A673 (cell line): ENCODE data around the gene CFAP100. TPM values are rescaled to one million over a fixed set of nuclear protein-coding genes. Genes with fewer than 3 reads are reported as not detected.
A peak's percentile ranks its signal among the peaks of the same experiment; 100 is the strongest.

Source experiments
- BruUV-seq: library from RNA; stranded (reverse); fragments of 400-500 nt; replicated peaks from 2 replicates; lab custom pipeline; 2021; lab: Mats Ljungman, UMichigan
- CTCF ChIA-PET: fragments of 300-600 bp; sonication (Branson Sonifier 250); formaldehyde crosslinking; loops from one replicate; lab custom pipeline; 2022; ENCODE audit warnings: antibody characterized with exemption; lab: Charles Lee
- POLR2A ChIA-PET: fragments of 300-600 bp; sonication (Branson Sonifier 250); formaldehyde crosslinking; loops from one replicate; lab custom pipeline; 2022; ENCODE audit warnings: antibody characterized with exemption; ENCODE audit not compliant: low non-redundant PET; lab: Charles Lee
- DNase-seq: peaks from one replicate; pipeline ENCODE4 v3.0.0-alpha.2; 2015; ENCODE audit warnings: low spot score
- H3K27ac ChIP-seq: fragments of 200-600 bp; sonication (generic); 2 replicates; pipeline ENCODE4 v1.5.1; 2016; ENCODE audit warnings: mixed run types, low read depth, mild to moderate bottlenecking, mixed read lengths, antibody characterized with exemption, low read length; ENCODE audit not compliant: poor library complexity, severe bottlenecking
- H3K27me3 ChIP-seq: fragments of 200-600 bp; sonication (generic); replicated peaks from 2 replicates; pipeline ENCODE4 v1.6.1; 2017; ENCODE audit warnings: mixed run types, low read depth, mild to moderate bottlenecking, mixed read lengths, antibody characterized with exemption, low read length; ENCODE audit not compliant: insufficient read depth, poor library complexity
- H3K36me3 ChIP-seq: fragments of 200-600 bp; sonication (generic); 2 replicates; pipeline ENCODE4 v1.6.1; 2016; ENCODE audit warnings: mixed run types, mild to moderate bottlenecking, mixed read lengths, antibody characterized with exemption, low read length; ENCODE audit not compliant: insufficient read depth, poor library complexity, severe bottlenecking
- H3K4me1 ChIP-seq: fragments of 200-600 bp; sonication (generic); 2 replicates; pipeline ENCODE4 v1.6.1; 2017; ENCODE audit warnings: mixed run types, mild to moderate bottlenecking, mixed read lengths, antibody characterized with exemption, low read length; ENCODE audit not compliant: insufficient read depth, poor library complexity, severe bottlenecking
- H3K4me3 ChIP-seq: fragments of 200-600 bp; sonication (generic); 2 replicates; pipeline ENCODE4 v1.5.1; 2016; ENCODE audit warnings: low read depth, mixed run types, mild to moderate bottlenecking, mixed read lengths, low read length; ENCODE audit not compliant: poor library complexity, severe bottlenecking
- H3K9me3 ChIP-seq: fragments of 200-600 bp; sonication (generic); 2 replicates; pipeline ENCODE4 v1.6.1; 2016; ENCODE audit warnings: mixed run types, low read depth, mild to moderate bottlenecking, mixed read lengths, antibody characterized with exemption, low read length; ENCODE audit not compliant: poor library complexity, severe bottlenecking
- EZH2 ChIP-seq: fragments of 200-600 bp; sonication (generic); IDR thresholded peaks from 2 replicates; pipeline ENCODE4 v1.6.1; 2017; ENCODE audit warnings: borderline replicate concordance, low read depth, mild to moderate bottlenecking, mixed read lengths, antibody characterized with exemption, low read length; ENCODE audit not compliant: poor library complexity, severe bottlenecking
- intact Hi-C: fragments of 100-400 bp; cut with micrococcal nuclease; formaldehyde crosslinking; loops from one replicate; pipeline ENCODE4 v1.10.0; 2022; ENCODE audit not compliant: unreplicated experiment
- total RNA-seq: library from RNA; stranded (reverse); gene quantifications from 2 replicates; pipeline ENCODE4 v1.2.3, GENCODE V29; 2021
- TF ChIP-seq, protein P1 (sequence below): fragments of 300-800, 200-600 bp; sonication (generic); conservative IDR thresholded peaks from 2 replicates; pipeline ENCODE4 v1.5.1; 2017; ENCODE audit warnings: low read depth, mild to moderate bottlenecking, antibody characterized with exemption, low read length, moderate library complexity, mixed read lengths

The CFAP100 gene
- total RNA-seq, 1 experiment from 2014 or later, result not detected

DNA sequence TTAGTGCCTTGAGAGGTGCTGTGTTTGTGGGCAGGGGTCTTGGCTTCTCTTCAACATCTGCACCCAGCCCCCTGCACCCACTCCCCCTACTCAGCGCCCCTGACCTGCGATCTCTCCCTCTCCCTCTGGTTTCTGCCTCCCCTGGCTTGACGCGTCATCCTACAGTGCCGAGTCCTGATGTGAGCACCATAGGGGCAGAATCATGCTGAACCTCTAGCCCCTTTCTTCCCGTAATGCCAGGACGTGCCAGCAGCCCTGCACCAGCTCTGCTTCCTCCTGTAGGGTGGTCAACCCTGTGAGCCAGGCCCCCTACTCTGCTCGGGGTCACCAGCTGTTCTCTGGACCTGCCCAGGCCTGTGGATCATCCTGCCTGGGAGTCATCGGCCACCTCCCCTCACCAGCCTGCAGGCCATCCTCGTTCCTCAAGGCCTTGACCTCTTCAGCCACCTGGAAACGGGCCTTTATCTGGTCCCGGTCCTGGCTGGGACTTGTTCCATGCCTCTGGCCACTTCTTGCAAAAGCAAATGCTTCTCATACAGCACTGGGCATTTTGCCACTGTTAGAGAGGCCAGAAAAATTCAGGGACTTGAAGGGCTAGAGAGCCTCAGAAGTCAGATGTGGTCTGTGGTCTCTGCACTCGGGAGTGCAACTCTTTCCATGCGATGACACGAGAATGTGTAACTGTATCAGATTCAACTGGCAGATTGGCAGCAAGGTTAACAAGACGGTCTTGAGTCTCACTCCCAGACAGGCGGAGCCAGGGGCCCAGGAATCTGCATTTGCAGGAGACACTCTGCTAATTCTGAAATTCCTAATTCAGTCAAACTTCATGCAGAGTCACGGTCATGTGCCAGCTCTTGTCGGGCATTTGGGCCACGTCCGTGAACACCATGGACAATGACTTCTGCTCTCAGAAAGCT, 20.8 kb upstream of the CFAP100 start:
- ChIA-PET POLR2A (no interaction called here), CTCF (no interaction called here)
- no peak for DNase-seq
- no peak overlapping the region for H3K4me3 ChIP-seq
- intact Hi-C loops, result no loop called here
- no TSS peak for BruUV-seq
- no peak overlapping the region for H3K27ac ChIP-seq
- H3K36me3 ChIP-seq, result no peaks in the 10 kb centered on the region
- peaks cover 13% of the 10 kb centered on the region for H3K4me1 ChIP-seq
- H3K27me3 ChIP-seq, result no peaks in the 10 kb centered on the region
- no peaks in the 10 kb centered on the region for H3K9me3 ChIP-seq
- TF ChIP-seq EZH2, result no peak
- TF ChIP-seq, protein P1, sequence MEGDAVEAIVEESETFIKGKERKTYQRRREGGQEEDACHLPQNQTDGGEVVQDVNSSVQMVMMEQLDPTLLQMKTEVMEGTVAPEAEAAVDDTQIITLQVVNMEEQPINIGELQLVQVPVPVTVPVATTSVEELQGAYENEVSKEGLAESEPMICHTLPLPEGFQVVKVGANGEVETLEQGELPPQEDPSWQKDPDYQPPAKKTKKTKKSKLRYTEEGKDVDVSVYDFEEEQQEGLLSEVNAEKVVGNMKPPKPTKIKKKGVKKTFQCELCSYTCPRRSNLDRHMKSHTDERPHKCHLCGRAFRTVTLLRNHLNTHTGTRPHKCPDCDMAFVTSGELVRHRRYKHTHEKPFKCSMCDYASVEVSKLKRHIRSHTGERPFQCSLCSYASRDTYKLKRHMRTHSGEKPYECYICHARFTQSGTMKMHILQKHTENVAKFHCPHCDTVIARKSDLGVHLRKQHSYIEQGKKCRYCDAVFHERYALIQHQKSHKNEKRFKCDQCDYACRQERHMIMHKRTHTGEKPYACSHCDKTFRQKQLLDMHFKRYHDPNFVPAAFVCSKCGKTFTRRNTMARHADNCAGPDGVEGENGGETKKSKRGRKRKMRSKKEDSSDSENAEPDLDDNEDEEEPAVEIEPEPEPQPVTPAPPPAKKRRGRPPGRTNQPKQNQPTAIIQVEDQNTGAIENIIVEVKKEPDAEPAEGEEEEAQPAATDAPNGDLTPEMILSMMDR, result no peak

GRCh38 chr3:126375835-126376331, 18.8 kb upstream of the CFAP100 start:
- intact Hi-C loops, result no loop called here
- POLR2A ChIA-PET, result no interaction called here
- BruUV-seq, result no TSS peak

GRCh38 chr3:126376444-126376843, 18.3 kb upstream of the CFAP100 start:
- no peak overlapping the region for H3K4me3 ChIP-seq
- intact Hi-C loops, result no loop called here
- H3K4me1 ChIP-seq, result peaks cover 13% of the 10 kb centered on the region
- no TSS peak for BruUV-seq
- no peaks in the 10 kb centered on the region for H3K9me3 ChIP-seq
- H3K36me3 ChIP-seq, result no peaks in the 10 kb centered on the region
- TF ChIP-seq EZH2, result no peak
- TF ChIP-seq, protein P1, result no peak
- POLR2A ChIA-PET, result no interaction called here
- CTCF ChIA-PET, result no interaction called here
- no peaks in the 10 kb centered on the region for H3K27me3 ChIP-seq
- no peak for DNase-seq
- H3K27ac ChIP-seq, result peak overlapping the region; percentile 35

More at GRCh38 chr3:126375835-126376331, 18.8 kb upstream of the CFAP100 start:
- Histone ChIP-seq H3K27ac (peak overlapping the region; percentile 35), H3K27me3 (no peaks in the 10 kb centered on the region), H3K4me1 (peaks cover 13% of the 10 kb centered on the region), H3K36me3 (no peaks in the 10 kb centered on the region), H3K4me3 (no peak overlapping the region), H3K9me3 (no peaks in the 10 kb centered on the region)
- CTCF ChIA-PET, result no interaction called here
- no peak for TF ChIP-seq EZH2
- TF ChIP-seq, protein P1, result no peak
- DNase-seq, result no peak
